ENCODE results near the gene GNA15. TPM values are rescaled to one million over a fixed set of nuclear protein-coding genes. Genes with fewer than 3 reads are reported as not detected.
A peak's percentile ranks its signal among the peaks of the same experiment; 100 is the strongest.

GNA15 gene
- total RNA-seq, 1 experiment from 2014 or later = not detected

- no peak for DNase-seq (ENCODE audit: low read depth, low spot score)
- in situ Hi-C loops (cut with HindIII; ENCODE audit: low pct_unique_long_range_greater_than_20kb, low sequenced_read_pairs) = no loop called here
These were observed 31.2 kb upstream of the GNA15 start for GRCh38 chr19:3104708-3104983.

- in situ Hi-C loops (cut with HindIII; ENCODE audit: low pct_unique_long_range_greater_than_20kb, low sequenced_read_pairs) = no loop called here
- no peak for DNase-seq (ENCODE audit: low read depth, low spot score)
These were observed 30.0 kb upstream of the GNA15 start for GRCh38 chr19:3105641-3106508.

GRCh38 chr19:3106509-3107141, 29.2 kb upstream of the GNA15 start:
- DNase-seq (ENCODE audit: low read depth, low spot score) = no peak
- in situ Hi-C loops (cut with HindIII; ENCODE audit: low pct_unique_long_range_greater_than_20kb, low sequenced_read_pairs) = no loop called here

GRCh38 chr19:3107658-3108057, 28.2 kb upstream of the GNA15 start:
- DNase-seq (ENCODE audit: low read depth, low spot score) = no peak
- in situ Hi-C loops (cut with HindIII; ENCODE audit: low pct_unique_long_range_greater_than_20kb, low sequenced_read_pairs) = no loop called here

- DNase-seq (ENCODE audit: low read depth, low spot score) = peak; percentile 65
- in situ Hi-C loops (cut with HindIII; ENCODE audit: low pct_unique_long_range_greater_than_20kb, low sequenced_read_pairs) = no loop called here
These were observed 27.1 kb upstream of the GNA15 start for GRCh38 chr19:3108775-3109174.

- in situ Hi-C loops (cut with HindIII; ENCODE audit: low pct_unique_long_range_greater_than_20kb, low sequenced_read_pairs) = no loop called here
- DNase-seq (ENCODE audit: low read depth, low spot score) = no peak
These were observed 26.3 kb upstream of the GNA15 start for GRCh38 chr19:3109491-3109890.

GRCh38 chr19:3110126-3110825, 25.6 kb upstream of the GNA15 start:
- in situ Hi-C loops (cut with HindIII; ENCODE audit: low pct_unique_long_range_greater_than_20kb, low sequenced_read_pairs) = no loop called here
- no peak for DNase-seq (ENCODE audit: low read depth, low spot score)

GRCh38 chr19:3111586-3112247, 24.1 kb upstream of the GNA15 start:
- DNase-seq (ENCODE audit: low read depth, low spot score) = no peak
- in situ Hi-C loops (cut with HindIII; ENCODE audit: low pct_unique_long_range_greater_than_20kb, low sequenced_read_pairs) = no loop called here

GRCh38 chr19:3112375-3113099, 23.3 kb upstream of the GNA15 start:
- DNase-seq (ENCODE audit: low read depth, low spot score) = no peak
- in situ Hi-C loops (cut with HindIII; ENCODE audit: low pct_unique_long_range_greater_than_20kb, low sequenced_read_pairs) = no loop called here

- in situ Hi-C loops (cut with HindIII; ENCODE audit: low pct_unique_long_range_greater_than_20kb, low sequenced_read_pairs) = no loop called here
These were observed 22.5 kb upstream of the GNA15 start for GRCh38 chr19:3113100-3114017.

GRCh38 chr19:3114018-3114726, 21.7 kb upstream of the GNA15 start:
- no peak for DNase-seq (ENCODE audit: low read depth, low spot score)
- in situ Hi-C loops (cut with HindIII; ENCODE audit: low pct_unique_long_range_greater_than_20kb, low sequenced_read_pairs) = no loop called here

More at GRCh38 chr19:3113100-3114017, 22.5 kb upstream of the GNA15 start:
- no peak for DNase-seq (ENCODE audit: low read depth, low spot score)

- no peak for DNase-seq (ENCODE audit: low read depth, low spot score)
- in situ Hi-C loops (cut with HindIII; ENCODE audit: low pct_unique_long_range_greater_than_20kb, low sequenced_read_pairs) = no loop called here
These were observed 21.0 kb upstream of the GNA15 start for GRCh38 chr19:3114811-3115210.

- in situ Hi-C loops (cut with HindIII; ENCODE audit: low pct_unique_long_range_greater_than_20kb, low sequenced_read_pairs) = no loop called here
- no peak for DNase-seq (ENCODE audit: low read depth, low spot score)
These were observed 20.4 kb upstream of the GNA15 start for GRCh38 chr19:3115411-3115810.

- in situ Hi-C loops (cut with HindIII; ENCODE audit: low pct_unique_long_range_greater_than_20kb, low sequenced_read_pairs) = no loop called here
- DNase-seq (ENCODE audit: low read depth, low spot score) = no peak
These were observed 19.8 kb upstream of the GNA15 start for GRCh38 chr19:3115916-3116602.

- DNase-seq (ENCODE audit: low read depth, low spot score) = no peak
- in situ Hi-C loops (cut with HindIII; ENCODE audit: low pct_unique_long_range_greater_than_20kb, low sequenced_read_pairs) = no loop called here
These were observed 19.2 kb upstream of the GNA15 start for GRCh38 chr19:3116621-3117020.

GRCh38 chr19:3117716-3118115, 18.1 kb upstream of the GNA15 start:
- in situ Hi-C loops (cut with HindIII; ENCODE audit: low pct_unique_long_range_greater_than_20kb, low sequenced_read_pairs) = no loop called here
- DNase-seq (ENCODE audit: low read depth, low spot score) = no peak

Measured in SK-MEL-5 (cell line).